Astrocyte of the cerebellum (primary cell): ENCODE data around the gene YWHAE.

Experiments
- DNase-seq: peaks from one replicate; pipeline ENCODE4 v3.0.0-alpha.2; 2011; ENCODE audit warnings: low read depth
- H3K4me3 ChIP-seq: 2 replicates; pipeline ENCODE4 v1.5.1; 2011; ENCODE audit warnings: mild to moderate bottlenecking, low read depth, low read length, moderate library complexity
- in situ Hi-C: cut with HindIII; loops from 2 replicates; pipeline ENCODE4 v1.10.0; 2017; ENCODE audit warnings: low sequenced_read_pairs
- TF ChIP-seq, protein P1 (sequence below): IDR thresholded peaks from 2 replicates; pipeline ENCODE4 v1.5.1; 2012; ENCODE audit warnings: low read length, low read depth, moderate library complexity, mild to moderate bottlenecking; ENCODE audit errors: missing control alignments

The YWHAE gene

DNA sequence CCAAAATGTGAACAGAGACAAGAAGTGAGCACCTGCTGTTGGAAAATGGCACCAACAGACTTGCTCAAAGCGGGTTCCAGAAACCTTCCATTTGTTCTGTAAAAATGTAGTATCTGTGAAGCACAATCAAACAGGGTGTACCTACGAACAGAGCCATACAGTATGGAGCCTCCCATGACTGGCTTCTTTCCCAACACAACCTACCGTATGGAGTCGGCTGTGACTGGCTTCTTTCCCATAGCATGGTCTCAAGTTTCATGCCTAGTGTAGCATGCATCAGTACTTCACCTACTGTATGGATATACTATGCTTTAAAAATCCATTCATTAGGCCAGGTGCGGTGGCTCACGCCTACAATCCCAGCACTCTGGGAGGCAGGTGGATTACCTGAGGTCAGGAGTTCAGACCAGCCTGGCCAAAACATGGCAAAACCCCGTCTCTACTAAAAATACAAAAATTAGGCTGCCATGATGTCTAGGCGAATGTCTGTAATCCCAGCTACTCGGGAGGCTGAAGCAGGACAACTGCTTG, 26.2 kb downstream of the YWHAE start:
- in situ Hi-C loops = no loop called here
- no peak for DNase-seq
- no peak overlapping the region for H3K4me3 ChIP-seq
- TF ChIP-seq, protein P1, sequence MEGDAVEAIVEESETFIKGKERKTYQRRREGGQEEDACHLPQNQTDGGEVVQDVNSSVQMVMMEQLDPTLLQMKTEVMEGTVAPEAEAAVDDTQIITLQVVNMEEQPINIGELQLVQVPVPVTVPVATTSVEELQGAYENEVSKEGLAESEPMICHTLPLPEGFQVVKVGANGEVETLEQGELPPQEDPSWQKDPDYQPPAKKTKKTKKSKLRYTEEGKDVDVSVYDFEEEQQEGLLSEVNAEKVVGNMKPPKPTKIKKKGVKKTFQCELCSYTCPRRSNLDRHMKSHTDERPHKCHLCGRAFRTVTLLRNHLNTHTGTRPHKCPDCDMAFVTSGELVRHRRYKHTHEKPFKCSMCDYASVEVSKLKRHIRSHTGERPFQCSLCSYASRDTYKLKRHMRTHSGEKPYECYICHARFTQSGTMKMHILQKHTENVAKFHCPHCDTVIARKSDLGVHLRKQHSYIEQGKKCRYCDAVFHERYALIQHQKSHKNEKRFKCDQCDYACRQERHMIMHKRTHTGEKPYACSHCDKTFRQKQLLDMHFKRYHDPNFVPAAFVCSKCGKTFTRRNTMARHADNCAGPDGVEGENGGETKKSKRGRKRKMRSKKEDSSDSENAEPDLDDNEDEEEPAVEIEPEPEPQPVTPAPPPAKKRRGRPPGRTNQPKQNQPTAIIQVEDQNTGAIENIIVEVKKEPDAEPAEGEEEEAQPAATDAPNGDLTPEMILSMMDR = no peak

DNA sequence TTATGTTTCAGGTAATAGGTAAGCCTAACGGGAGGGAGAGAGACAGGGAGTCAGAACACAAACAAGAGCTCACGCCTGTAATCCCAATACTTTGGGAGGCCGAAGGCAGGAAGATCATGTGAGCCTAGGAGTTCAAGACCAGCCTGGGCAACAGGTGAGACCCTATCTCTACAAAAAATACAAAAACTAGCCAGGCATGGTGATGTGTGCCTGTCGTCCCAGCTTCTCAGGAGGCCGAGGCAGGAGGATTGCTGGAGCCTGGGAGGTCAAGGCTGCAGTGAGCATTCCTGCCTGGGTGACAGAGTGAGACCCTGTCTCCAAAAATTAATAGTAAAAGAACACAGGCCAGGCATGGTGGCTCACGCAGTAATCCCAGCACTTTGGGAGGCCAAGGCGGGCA, 27.4 kb downstream of the YWHAE start:
- DNase-seq = no peak
- in situ Hi-C loops = no loop called here
- no peak overlapping the region for H3K4me3 ChIP-seq
- TF ChIP-seq, protein P1 = no peak

DNA sequence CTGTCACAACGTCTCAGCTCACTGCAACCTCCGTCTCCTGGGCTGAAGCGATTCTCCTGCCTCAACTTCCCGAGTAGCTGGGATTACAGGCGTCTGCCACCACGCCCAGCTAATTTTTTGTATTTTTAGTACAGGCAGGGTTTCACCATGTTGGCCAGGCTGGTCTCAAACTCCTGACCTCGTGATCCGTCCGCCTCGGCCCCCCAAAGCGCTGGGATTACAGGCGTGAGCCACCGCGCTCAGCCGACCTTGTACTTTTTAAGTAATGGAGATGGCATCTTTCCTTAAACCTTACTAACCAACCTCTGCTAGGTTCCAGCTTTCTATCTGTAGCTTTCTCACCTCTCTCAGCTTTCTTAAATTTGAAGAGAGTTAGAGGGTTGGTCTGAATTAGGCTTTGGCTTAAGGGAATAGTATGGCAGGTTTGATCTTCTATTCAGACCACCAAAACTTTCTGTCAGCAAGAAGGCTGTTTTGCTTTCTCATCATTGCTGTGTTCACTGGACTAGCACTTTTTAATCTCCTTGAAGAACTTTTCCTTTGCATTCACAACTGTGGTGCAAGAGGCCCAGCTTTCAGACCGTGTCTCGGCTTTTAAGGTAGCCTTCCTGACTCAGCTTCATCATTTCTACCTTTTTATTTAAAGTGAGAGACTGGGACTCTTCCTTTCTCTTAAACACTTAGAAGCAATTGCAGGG, 28.0 kb downstream of the YWHAE start:
- DNase-seq = no peak
- in situ Hi-C loops = no loop called here
- no peak overlapping the region for H3K4me3 ChIP-seq
- TF ChIP-seq, protein P1 = no peak

DNA sequence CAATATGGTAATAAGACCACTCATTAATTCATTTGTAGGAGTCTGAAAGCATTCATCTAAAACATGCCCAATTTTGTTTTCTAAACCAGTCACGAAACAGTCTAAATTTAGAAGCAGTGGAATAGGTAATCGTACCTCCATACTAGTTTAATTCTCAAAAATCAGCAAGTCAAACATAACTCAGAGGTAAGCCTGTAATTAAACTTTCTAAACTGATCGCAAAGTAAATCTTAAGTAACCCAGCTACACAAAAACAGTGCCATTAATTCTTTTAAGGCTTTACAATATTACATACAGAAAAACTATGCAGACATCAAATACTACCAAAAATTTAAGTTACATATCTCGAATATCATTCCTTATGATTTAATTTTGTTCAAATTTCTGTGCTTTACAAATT, 31.4 kb downstream of the YWHAE start:
- H3K4me3 ChIP-seq = no peak overlapping the region
- TF ChIP-seq, protein P1 = no peak
- no peak for DNase-seq
- in situ Hi-C loops = no loop called here

DNA sequence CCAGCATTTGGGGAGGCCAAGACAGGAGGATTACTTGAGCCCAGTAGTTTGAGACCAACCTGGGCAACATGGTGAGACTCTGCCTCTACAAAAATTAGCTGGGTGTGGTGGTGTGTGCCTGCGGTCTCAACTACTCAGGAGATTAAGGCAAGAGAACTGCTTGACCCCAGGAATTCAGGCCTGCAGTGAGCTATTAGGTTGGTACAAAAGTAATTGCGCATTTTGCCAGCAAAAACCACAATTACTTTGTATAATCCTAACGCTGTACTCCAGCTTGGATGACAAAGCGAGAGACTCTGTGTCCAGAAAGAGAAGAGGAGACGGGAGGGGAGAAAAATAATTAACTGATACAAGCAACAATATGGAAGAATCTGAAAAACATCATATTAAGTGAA, 32.7 kb downstream of the YWHAE start:
- peak; percentile 40 for DNase-seq
- no peak overlapping the region for H3K4me3 ChIP-seq
- in situ Hi-C loops = no loop called here
- TF ChIP-seq, protein P1 = no peak

DNA sequence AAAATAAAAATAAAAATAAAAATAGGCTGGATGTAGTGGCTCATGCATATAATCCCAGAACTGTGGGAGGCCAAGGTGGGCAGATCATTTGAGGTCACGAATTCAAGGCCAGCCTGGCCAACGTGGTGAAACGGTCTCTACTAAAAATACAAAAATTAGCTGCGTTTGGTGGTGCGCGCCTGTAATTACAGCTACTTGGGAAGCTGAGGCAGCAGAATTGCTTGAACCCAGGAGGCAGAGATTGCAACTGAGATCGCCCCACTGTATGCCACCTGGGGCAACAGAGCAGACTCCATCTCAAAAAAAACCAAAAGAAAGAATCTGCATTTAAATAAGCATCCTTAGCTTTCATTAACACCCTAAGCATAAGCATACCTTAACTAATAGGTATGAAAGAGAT, 33.8 kb downstream of the YWHAE start:
- no peak for DNase-seq
- no peak overlapping the region for H3K4me3 ChIP-seq
- TF ChIP-seq, protein P1 = no peak
- in situ Hi-C loops = no loop called here
